Measurements from ENCODE around the gene SCYGR1.

DNA sequence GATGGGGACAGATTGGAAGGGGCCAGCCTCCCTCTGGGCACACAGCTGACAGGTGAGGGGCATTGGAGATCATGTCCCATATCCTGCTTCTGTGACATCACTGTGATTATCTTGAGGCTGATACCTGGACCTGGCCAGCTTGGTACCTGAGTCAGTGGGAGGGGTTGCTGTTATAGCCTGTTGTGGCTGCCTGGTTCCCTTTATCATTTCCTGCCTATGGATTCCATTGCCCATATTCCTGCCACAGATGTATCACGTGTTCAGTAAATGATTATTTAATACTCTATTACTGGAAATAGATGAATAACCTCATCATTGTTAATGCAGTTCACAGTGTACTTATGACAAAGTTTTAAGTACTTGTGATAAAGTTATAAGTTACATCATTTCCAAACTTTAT lies 7.8 kb upstream of the SCYGR1 start:
- TF ChIP-seq, protein P1, sequence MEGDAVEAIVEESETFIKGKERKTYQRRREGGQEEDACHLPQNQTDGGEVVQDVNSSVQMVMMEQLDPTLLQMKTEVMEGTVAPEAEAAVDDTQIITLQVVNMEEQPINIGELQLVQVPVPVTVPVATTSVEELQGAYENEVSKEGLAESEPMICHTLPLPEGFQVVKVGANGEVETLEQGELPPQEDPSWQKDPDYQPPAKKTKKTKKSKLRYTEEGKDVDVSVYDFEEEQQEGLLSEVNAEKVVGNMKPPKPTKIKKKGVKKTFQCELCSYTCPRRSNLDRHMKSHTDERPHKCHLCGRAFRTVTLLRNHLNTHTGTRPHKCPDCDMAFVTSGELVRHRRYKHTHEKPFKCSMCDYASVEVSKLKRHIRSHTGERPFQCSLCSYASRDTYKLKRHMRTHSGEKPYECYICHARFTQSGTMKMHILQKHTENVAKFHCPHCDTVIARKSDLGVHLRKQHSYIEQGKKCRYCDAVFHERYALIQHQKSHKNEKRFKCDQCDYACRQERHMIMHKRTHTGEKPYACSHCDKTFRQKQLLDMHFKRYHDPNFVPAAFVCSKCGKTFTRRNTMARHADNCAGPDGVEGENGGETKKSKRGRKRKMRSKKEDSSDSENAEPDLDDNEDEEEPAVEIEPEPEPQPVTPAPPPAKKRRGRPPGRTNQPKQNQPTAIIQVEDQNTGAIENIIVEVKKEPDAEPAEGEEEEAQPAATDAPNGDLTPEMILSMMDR (IDR thresholded peaks at IDR 0.05): no peak
- TF ChIP-seq POLR2A (IDR thresholded peaks at IDR 0.05): no peak

All from testis (tissue), 2 donors.